Measurements from ENCODE around the gene HAVCR1.
"Not testable (repeated sequence)": the region's sequence is repeated elsewhere in the genome, so short reads cannot be mapped to it uniquely, and the experiment has no call there.

The HAVCR1 gene

DNA sequence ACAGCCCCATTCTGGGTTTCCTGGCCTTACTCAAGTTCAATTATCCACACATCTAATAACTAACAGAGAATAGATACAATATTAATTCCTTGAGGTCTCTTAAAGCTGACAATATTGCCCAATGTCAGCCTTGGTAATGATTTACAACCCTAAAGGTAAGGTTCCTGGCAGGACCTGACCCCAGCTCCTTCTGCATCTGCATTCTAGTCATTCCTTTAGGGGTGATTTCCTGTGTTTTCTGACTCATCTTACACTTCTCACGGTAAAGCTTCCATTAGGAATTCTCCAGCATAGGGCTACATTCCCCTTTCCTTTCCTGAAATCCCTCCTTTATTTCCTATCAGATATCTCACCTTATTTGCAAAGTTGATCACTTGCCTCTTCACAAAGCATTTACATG, 9.3 kb downstream of the HAVCR1 start:
- no peak for DNase-seq

DNA sequence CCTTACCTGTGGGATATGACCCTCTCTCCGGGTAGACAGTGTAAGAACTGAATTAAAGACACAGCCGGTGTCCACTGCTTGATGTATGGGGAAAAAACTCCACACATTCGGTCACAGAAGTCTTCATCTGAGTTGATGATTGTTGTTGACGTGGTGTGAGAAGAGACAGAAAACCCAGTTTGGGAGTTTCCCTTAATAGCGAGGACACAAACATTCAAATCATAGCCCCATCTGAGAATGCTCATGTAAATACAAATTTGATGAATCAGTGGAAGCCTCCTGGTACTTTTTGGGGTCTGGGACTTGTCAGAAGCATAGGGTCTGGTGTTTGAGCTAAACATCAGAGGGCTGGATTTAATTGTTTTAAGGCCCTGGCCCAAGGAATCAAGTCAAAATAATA, 11.0 kb downstream of the HAVCR1 start:
- no peak for DNase-seq

DNA sequence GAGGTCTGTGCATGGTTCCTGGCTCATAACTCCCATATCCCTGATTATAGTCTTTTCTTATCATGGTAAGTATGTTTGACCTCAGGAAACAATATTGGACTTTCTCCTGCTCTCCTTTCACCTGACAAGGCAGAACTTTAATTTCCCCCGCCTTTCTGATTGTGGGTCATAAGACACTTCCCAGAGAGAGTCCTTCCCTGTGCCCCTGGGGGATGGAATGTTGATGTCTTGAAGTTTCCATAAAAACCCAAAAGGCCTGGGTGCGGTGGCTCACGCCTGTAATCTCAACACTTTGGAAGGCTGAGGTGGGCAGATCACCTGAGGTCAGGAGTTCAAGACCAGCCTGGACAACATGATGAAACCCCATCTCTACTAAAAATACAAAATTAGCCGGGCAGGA, 11.9 kb downstream of the HAVCR1 start:
- DNase-seq: not testable (repeated sequence)

DNA sequence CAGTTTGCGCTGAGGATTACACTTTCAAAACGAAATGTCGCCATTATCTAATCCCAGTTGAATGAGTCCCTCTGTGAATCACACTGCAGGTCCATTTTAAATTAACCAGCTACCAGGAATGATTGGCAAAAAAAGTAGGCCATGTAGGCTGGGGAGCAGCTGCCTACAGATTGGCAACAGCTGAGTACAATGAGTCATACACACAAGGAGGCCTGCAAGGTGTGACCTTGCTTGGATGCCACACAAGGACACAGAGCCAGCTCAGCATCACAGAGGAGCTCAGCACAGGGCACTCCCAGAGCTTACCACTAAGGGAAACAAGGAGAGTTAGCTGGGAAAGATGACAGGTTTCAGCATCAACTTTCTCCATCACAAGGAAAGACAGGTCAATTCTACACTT, 12.9 kb downstream of the HAVCR1 start:
- peak; percentile 17 for DNase-seq

DNA sequence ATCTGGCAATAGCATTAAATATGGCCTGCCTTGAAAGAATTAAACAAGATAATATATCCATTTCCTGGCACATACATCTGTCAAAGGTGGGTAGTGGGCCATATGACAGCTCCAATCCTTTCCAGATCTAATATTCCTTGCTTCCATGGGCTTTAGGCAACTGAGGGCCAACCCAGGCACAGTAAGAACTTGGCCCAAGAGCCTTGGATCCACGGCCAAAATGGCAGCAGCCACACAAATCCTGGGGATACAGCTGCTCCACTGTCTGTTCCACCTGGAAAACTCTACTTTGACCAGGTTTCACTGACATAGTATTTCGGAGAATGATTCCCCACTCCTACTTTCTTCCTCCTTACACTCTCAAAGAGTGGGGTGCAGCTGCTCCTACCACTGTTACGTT, 13.3 kb downstream of the HAVCR1 start:
- no peak for DNase-seq

DNA sequence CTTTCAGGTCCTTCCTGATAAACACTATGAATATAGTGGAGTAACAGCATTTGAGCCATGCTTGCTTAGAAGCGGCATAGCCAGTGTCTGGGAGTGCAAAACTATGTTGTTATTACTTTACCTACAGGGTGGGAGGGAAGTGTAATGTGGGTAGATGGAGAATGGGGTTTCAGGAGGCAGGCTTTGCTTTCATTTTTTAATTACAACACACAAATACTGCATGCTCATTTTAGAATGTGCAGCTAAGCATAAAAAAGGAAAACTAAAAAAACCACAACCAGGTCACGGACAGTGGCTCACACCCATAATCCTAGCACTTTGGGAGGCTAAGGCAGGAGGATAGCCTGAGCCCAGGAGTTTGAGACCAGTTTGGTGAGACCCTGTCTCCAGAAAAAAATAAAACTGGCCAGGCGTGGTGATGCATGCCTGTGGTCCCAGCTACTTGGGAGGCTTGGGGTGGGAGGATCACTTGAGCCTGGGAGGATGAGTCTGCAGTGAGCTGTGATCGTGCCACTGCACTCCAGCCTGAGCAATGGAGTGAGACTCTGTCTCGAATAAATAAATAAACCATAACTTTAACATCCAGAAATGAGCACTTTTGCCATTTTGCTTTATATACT, 20.2 kb downstream of the HAVCR1 start:
- DNase-seq: no peak

DNA sequence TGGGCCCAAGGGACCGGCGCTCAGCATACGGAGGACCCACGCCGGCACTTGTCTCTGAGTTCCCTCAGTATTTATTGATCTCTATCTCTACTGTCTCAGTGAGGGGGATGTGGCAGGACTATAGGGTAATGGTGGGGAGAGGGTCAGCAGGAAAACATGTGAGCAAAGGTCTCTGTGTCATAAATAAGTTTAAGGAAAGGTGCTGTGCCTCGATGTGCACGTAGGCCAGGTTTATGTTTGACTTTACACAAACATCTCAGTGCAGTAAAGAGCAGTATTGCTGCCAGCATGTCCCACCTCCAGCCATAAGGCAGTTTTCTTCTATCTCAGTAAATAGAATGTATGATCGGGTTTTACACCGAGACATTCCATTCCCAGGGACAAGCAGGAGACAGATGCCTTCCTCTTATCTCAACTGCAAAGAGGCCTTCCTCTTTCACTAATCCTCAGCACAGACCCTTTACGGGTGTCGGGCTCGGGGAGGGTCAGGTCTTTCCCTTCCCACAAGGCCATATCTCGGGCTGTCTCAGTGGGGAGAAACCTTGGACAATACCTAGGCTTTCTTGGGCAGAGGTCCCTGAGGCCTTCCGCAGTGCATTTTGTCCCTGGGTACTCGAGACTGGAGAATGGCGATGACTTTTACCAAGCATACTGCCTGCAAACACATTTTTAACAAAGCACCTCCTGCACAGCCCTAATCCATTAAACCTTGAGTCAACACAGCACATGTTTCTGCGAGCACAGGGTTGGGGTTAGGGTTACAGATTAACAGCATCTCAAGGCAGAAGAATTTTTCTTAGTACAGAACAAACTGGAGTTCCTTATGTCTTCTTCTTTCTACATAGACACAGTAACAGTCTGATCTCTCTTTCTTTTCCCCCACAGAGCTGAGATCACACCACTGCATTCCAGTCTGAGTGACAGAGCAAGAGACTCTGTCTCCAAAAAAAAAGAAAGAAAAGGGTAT, 24.5 kb downstream of the HAVCR1 start:
- not testable (repeated sequence) for DNase-seq

DNA sequence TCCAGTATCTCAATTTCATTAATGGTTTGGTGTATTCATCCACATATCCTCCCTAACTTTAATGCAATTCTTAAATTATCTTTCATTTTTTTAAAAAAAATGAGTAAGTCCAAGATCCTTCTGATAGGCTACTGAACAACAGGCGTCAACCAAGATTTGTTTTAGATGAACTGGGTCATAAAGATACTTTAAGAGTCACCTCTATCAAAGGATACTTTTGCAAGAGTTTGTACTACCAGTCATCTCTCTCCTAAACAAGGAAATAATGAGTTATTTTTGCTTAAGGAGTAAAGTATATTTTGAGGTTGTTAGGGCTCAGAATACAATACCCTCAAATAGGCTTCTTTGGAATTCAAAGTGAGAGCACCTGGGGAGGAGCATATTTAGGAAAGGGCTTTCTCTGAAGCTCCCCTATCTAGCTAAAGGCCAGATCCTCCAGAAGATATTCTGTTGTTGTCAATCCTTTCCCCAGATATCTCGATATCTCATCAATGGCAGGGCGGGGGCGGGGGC, 25.8 kb downstream of the HAVCR1 start:
- no peak for DNase-seq

DNA sequence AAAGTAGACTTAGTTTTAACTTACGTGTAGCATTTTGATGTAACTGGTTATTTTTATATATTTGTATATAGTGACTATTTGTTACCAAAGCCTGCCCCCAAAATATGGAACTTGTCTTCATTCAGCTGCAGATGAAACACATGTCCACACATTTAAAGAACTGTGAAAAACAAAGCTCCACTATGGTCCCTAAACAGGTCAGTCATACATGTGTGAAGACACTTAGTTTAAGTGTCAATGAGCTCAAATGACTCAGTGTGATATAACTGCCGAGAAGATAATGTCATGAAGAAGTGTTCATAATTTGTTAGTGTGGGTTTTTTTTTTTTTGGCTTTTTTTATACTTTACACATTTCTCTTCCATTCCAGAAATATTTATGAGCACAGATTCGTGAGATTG, 28.2 kb downstream of the HAVCR1 start:
- DNase-seq: no peak

DNA sequence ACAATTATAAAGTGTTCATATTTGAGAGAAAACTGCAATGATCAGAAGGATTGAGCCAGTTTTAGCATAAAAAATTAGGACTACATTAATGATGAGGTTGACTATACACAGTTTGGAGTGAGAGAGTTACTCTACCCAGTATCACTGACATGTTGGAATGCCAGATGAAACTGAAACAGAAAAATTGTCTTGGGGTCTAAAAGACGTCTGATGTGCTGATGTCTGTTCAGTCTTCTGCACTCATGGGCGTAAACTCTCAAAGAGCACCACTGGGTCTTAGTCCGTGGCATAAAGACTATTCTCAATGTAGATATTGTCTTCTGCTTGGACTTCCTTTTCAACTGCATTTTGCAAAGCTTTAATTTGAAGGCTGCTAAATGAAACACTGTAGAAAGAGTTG, 29.5 kb downstream of the HAVCR1 start:
- no peak for DNase-seq

DNA sequence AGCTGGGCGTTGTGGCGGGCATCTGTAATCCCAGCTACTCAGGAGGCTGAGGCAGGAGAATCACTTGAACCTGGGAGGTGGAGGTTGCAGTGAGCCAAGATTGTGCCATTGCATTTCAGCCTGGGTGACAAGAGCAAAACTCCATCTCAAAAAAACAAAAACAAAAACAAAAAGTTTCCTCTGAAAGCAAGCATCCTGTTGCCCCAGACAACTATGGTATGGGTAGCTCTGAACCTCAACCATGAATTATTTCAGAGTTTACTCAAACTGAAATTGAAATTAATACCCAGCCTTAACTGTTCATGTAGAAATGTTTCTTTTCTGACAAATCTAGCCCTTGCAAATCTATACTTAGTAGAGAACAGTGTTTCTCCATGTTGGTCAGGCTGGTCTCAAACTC, 31.3 kb downstream of the HAVCR1 start:
- DNase-seq: not testable (repeated sequence)

DNA sequence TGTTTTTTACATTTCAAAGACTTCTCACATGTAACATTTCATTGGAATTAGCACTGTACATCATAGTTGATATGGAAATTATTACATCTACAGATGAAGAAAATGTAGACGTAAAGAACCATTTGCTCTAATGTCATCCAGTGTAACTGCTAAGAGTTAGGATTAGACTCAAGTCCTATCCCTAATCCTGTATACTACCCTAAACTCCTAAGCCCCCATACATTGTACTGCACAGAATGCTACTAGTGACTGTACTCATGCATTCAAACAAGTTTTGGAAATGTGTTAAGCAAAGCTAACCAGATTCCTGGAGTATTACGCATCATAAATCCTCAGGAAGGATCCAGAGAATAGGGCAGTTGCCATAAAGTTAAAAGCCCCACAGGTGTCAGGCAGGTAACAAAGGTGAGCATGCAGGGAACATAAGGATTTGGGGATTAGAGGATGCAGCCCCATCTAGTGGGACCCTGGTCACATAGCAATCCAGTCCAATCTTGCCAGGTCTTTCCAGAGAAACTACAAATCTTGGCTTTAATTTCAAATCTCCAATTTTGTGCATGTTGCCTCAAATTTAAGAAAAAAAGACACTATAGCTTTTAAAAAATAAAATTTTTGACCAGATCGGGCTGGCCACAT, 32.0 kb downstream of the HAVCR1 start:
- DNase-seq: peak; percentile 12

DNA sequence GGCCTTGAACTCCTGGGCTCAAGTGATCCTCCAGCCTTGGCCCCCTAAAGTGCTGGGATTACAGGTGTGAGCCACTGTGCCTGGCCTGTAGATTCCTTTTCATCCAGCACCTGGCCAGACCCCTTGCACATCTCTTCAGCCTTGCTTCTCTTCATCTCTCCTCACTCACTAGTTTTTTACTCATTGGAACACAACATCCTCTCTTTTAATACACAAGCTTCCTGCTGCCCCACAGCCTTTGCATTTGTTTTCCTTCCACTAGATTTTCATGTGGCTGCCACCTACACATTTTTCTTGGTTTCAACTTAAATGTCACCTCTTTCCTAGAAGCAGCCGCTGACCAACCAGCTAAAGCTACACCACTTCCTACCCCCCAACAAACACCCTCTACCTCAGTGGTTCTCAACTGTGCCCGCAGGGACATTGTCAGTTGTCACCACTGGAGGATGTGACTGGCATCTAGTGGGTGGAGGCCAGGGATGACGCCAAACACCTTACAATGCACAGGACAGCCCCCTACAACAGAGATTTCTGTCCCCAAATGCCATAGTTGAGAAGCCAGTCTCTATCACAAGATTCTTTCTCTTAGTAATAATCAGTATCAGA, 33.7 kb downstream of the HAVCR1 start:
- peak; percentile 80 for DNase-seq

DNA sequence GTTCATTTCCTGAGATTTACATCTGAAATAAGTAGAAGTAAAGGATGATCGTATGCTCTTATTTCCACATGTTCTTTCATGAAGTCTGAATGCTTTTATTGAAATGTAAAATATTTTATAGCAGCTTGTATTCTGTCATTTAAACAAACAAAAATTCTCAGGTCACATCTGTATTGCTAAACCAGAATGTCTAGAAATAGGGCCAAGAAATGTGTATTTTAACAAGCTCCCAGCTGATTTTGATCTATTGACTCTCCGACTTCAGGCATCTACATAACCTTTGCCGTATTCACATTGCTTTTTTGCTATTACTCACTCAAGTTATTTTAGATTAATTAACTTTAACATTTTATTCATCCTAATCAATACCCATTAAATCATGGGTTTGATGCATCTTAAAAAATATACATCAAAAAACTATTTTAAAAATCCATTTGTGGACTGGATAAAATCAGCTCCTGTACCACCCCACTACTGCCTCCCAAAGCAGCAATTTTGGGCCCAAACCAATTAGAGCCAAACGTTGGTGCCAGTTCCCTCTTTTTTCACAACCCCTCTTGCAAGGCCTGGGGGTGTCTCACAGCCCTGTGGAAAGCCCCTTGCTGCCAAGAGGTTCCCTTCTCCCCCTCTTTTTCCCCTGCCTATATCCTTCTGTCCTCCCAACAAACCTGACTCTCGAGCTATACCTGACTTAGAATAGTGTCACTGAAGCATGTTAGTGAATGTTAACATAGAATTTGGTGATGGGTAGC, 34.5 kb downstream of the HAVCR1 start:
- no peak for DNase-seq

DNA sequence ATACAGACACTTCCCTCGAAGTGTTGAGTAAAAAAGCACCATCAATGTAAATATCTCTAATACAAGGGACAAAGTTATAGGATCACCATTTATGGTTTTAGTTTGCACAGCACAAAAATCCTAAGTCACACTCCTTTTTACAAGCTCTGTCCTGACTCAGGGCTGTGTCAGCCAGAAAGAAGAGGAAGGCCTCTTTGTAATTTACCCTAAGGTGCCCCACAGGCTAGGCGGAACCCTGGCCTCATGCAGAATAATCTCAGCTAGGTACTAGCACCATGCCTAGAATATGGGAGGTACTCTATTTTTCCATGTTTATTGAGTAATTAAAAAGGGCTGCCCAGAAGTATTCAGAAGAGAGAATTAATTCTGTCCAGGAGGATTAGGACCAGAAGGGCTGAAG, 36.9 kb downstream of the HAVCR1 start:
- no peak for DNase-seq

DNA sequence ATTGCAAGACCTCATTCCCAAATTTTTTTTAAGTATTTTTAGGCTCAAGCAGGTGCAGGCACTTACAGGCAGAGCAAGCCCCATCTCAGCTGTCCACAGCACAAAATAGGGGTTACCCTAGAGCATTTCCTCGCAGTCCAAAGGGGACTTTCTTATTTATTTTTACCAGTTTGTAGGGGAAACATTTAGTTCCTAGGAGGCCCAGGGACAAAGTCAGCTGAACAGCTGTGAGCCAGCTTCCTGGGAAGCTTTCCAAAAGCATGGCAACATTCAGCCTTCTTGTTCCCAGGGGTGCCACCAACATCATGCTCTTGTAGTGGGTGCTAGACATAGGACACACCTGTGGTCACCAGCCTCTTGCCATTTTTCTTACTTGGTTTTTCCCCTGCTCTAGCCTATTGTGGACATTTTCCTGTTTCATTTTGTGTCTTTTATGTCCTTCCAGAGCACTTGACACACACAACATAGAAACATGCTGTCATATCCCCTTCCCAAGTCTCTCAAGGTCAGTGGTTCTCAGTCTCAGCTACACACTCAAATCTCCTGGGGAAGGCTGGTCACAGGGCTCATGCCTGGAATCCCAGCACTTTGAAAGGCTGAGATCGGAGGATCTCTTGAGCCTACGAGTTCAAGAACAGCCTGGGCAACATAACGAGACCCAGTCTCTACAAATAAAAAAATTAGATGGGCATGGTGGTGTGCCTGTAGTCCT, 38.2 kb downstream of the HAVCR1 start:
- DNase-seq: no peak

DNA sequence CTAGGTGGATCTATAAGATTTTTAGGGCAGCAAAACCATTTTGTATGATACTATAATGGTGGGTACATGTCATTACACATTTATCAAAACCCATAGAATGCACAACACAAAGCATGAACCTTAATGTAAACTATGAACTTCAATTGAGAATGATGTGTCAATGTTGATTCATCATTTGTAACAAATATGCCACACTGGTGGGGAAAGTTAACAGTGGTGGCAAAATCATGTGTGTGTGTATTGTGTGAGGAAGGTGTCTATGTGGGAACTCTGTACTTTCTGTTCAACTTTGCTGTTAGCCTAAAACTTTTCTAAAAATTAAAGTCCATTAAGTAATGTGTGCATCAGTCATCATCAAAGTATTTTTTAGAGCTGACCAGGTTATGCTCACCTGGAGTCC, 38.9 kb downstream of the HAVCR1 start:
- no peak for DNase-seq

DNA sequence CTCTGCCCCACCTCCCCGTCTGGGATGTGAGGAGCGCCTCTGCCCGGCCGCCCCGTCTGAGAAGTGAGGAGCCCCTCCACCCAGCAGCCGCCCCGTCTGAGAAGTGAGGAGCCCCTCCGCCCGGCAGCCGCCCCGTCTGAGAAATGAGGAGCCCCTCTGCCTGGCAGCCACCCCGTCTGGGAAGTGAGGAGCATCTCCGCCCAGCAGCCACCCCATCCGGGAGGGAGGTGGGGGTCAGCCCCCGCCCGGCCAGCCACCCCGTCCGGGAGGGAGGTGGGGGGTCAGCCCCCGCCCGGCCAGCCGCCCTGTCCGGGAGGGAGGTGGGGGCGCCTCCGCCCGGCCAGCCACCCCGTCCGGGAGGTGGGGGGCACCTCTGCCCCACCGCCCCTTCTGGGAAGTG, 44.8 kb downstream of the HAVCR1 start:
- not testable (repeated sequence) for DNase-seq

DNA sequence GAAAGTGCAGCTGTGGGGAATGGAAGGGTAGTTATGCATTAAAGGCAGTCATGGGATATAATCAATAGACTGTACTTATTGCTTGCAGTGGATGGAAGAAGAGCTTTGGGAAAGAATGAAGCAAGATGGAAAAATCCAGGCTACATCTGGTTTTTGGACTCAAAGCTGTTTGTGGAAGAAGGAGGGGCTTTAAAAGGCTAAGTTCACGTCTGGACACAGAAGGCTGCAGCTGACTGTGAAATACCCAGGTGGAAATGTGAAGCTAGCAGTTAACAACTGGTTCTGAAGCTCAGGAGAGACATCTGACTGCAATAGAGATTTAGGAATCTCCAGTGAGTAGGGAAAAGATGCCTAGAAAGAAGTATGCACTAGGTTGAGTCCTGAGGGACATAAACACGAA, 52.7 kb downstream of the HAVCR1 start:
- no peak for DNase-seq

DNA sequence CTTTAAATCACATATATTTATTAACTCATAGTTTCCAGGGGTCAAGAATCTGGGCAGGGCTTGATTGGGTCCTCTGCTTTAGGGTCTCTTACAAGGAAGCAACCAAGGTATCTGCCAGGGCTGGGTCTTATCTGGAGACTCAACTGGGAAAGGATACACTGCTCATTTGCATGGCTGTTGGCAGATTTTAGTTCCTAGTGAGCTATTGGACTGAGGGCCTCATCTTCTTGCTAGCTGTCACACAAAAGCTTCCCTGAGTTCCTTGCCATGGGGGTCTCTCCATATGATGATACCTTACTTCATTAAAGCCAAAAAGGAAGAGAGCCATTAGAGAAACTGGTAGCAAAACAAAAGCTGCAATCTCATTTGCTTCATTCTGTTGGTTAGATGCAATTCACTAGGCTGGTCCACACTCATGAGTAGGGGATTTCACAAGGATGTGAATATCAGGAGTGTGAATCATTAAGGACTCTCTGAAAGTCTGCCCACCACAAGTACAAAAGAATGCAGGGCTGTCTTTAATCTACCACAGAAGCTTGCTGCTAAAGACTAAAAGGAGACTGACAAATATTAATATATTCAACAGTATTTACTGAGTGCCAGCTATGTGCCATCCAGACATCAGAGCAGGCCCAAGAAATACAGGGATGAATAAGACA, 53.9 kb downstream of the HAVCR1 start:
- no peak for DNase-seq

DNA sequence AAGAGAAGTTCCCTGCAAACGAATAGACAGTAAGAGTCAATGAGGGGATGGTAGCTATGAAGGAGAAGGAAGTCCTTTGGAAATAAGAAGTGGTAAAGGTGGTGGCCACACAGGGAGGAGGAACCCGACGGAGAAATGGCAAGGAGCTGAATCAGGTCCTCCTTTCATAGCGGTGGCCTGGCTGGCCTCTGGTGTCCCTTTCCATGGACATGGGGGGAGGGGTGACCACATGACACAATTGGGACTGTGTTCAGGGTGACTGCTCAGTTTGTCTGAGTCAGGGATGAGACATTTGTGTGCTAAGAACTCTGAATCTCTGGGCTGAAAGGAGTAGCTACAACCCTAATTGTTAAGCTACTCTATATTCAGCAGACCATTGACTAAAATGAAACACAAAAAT, 67.2 kb downstream of the HAVCR1 start:
- DNase-seq: no peak
